Mucosa of stomach (tissue), 1 donor: ENCODE data around the gene HDAC10.
A peak's percentile ranks its signal among the peaks of the same experiment; 100 is the strongest.
"Not testable (repeated sequence)": the region's sequence is repeated elsewhere in the genome, so short reads cannot be mapped to it uniquely, and the experiment has no call there.

Experiments used
- H3K27me3 ChIP-seq: one replicate; pipeline ENCODE4 v1.7.0; 2013; ENCODE audit warnings: mild to moderate bottlenecking, low read length; ENCODE audit not compliant: control insufficient read depth, insufficient read depth
- H3K36me3 ChIP-seq: one replicate; pipeline ENCODE4 v1.7.0; 2013; ENCODE audit warnings: low read length; ENCODE audit not compliant: control insufficient read depth, insufficient read depth
- H3K4me1 ChIP-seq: one replicate; pipeline ENCODE4 v1.7.0; 2013; ENCODE audit warnings: mild to moderate bottlenecking, low read length; ENCODE audit not compliant: control insufficient read depth, insufficient read depth
- H3K4me3 ChIP-seq: one replicate; pipeline ENCODE4 v1.7.0; 2013; ENCODE audit warnings: low read length
- H3K9ac ChIP-seq: one replicate; pipeline ENCODE4 v1.7.0; 2013; ENCODE audit warnings: mild to moderate bottlenecking, low read length, moderate library complexity
- H3K9me3 ChIP-seq: one replicate; pipeline ENCODE4 v1.7.0; 2013; ENCODE audit warnings: mild to moderate bottlenecking, low read length, moderate library complexity; ENCODE audit not compliant: control insufficient read depth
- donor health status: Pancreatic carcinoma.

HDAC10 gene

DNA sequence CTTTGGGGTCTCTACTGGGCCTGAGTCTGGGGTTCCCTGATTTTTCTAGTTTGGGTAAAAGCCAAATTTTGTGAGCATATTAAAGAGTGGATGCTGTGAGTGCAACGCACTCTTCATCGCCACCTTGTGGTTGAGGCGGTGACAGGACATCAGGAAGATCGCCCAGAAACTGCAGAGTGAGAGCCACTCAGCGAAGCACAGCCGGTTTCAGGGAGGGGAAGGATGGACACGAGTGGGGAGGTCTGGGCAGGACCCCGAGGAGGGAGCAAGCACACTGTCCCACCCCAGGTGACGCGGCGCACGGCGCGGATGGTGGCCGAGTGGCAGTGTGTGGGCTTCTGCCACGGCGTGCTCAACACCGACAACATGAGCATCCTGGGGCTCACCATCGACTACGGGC, 41.2 kb downstream of the HDAC10 start:
- Histone ChIP-seq H3K27me3 (no peaks in the 10 kb centered on the region), H3K4me3 (no peak overlapping the region), H3K9me3 (no peaks in the 10 kb centered on the region), H3K36me3 (peaks cover 16% of the 10 kb centered on the region), H3K9ac (no peak overlapping the region), H3K4me1 (no peaks in the 10 kb centered on the region)

DNA sequence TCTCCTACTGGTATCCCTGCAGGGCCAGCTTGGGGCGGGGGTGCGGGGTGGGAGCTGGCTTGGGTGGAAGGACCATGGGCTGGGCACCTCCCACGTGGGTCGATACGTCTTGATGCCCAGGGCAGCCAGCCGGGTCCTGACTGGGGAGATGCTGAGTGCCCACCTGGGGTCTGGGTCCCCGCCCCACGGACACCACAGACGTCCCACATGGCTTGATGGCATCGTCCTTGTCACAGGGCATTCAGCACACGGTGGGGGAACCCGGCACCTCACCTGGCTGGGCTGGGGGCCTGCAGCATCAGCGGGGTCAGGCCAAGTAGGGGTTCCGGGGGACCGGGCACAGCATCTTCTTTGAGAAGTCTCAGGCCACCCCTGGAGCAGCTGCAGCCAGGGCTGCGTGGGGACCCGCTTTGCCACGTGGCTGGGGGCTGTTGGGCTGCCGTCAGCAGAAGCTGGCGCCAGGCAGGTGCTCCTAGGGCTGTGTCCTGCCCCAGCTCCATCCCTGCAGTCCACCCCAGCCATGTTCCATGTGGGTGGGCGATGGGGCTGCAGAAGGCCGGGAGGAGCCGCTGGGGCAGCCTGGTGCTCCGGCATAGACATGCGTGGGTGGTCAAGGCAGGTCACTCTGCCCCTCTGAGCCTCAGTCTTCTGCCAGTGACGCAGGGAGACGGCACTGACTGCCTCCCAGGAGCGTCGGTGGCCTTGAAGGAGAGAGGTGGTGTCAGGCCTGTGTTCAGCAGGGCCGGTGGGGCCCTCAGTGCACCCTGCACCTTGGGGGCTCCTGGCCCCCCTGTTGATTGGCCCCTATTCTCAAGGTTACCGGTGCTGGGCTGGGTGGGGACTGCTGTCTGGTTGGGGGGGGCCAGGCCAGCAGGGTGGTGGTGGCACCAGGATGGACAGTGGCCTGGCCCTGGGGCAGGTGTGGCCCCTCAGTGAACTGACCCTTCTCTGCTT, 41.8 kb downstream of the HDAC10 start:
- Histone ChIP-seq H3K9ac (no peak overlapping the region), H3K9me3 (no peaks in the 10 kb centered on the region), H3K27me3 (no peaks in the 10 kb centered on the region), H3K4me1 (no peaks in the 10 kb centered on the region), H3K4me3 (no peak overlapping the region), H3K36me3 (peaks cover 16% of the 10 kb centered on the region)

DNA sequence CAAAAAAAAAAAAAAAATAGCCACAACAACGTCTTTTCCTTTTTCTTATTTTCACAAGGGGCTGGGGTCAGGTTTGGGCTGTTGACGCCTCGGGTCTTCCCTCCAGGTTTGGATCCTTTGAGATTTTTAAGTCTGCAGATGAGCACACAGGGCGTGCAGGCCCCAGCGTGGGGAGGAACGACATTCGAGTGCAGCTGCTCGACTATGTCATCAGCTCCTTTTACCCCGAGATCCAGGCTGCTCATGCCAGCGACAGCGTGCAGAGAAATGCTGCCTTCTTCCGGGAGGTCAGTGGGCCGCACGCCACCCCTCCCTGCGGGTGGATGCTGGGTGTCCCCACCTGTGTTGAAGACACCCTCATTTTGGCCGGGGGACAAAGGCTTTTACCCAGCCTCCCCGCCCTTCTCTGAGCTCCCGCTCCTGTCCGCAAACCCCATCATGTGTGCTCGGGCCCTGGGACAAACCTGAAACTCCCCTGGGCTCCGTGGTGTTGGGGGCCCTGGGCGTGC, 42.6 kb downstream of the HDAC10 start:
- Histone ChIP-seq H3K27me3 (no peaks in the 10 kb centered on the region), H3K4me3 (no peak overlapping the region), H3K9ac (no peak overlapping the region), H3K36me3 (peaks cover 16% of the 10 kb centered on the region), H3K4me1 (no peaks in the 10 kb centered on the region), H3K9me3 (no peaks in the 10 kb centered on the region)

DNA sequence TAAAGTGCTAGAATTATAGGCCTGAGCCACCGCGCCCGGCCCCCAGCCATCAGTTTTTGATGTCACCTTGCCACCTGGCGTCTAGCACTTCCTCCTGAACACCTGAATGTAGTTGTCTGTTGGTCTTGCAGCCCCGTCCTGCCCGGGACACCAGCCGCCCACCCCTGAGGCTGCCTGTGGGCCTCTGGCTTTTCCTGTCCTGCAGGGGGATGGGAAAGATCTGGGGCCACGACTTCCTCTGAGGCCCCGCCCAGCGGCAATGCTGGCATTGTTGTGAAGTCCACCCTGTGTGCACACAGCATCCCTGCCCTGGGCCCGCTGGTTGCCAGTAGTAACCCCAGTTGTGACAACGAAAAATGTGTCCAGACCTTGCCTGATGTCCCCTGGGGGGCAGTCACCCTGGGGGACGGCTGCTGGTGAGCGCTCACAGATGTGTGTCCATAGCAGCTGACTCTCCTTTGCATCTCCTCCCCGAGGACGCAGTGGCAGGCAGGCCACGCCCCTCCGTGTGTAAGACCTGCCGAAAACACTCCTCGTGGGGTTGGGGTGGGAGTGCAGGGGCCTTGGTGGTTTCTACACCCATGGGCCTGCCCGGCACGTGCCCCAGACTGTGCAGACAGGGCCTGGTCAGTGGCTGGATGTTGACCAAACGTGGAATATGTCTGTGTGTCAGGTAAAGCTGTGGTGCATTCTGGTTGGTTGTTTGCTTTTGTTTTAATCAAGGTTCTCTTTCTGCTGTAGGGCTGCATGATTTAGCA, 43.5 kb downstream of the HDAC10 start:
- no peaks in the 10 kb centered on the region for H3K27me3 ChIP-seq
- no peak overlapping the region for H3K9ac ChIP-seq
- no peak overlapping the region for H3K4me3 ChIP-seq
- peaks cover 16% of the 10 kb centered on the region for H3K36me3 ChIP-seq
- no peaks in the 10 kb centered on the region for H3K9me3 ChIP-seq
- H3K4me1 ChIP-seq = no peaks in the 10 kb centered on the region

DNA sequence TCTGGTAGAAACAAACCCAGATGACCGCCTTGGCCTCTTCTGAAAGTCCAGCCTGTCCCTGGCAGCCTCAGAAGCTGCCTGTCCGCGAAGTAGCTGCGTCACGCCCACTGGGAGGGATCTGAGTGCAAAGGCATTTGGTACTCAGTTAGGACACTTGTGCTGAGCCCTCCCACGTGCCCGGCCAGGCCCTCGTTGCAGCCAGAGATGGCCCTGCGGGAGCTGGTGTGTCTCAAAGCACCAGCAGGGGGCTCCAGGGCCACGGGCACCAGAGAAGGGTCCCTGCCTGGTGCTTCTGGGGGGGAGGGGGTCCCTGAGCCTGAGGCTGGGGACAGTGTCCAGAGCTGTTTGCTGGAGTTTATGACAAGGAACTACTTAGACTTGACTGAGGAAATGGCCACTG, 44.5 kb downstream of the HDAC10 start:
- peaks cover 7% of the 10 kb centered on the region for H3K4me1 ChIP-seq
- H3K27me3 ChIP-seq = no peaks in the 10 kb centered on the region
- peaks cover 16% of the 10 kb centered on the region for H3K36me3 ChIP-seq
- H3K9me3 ChIP-seq = no peaks in the 10 kb centered on the region
- no peak overlapping the region for H3K9ac ChIP-seq
- H3K4me3 ChIP-seq = no peak overlapping the region

DNA sequence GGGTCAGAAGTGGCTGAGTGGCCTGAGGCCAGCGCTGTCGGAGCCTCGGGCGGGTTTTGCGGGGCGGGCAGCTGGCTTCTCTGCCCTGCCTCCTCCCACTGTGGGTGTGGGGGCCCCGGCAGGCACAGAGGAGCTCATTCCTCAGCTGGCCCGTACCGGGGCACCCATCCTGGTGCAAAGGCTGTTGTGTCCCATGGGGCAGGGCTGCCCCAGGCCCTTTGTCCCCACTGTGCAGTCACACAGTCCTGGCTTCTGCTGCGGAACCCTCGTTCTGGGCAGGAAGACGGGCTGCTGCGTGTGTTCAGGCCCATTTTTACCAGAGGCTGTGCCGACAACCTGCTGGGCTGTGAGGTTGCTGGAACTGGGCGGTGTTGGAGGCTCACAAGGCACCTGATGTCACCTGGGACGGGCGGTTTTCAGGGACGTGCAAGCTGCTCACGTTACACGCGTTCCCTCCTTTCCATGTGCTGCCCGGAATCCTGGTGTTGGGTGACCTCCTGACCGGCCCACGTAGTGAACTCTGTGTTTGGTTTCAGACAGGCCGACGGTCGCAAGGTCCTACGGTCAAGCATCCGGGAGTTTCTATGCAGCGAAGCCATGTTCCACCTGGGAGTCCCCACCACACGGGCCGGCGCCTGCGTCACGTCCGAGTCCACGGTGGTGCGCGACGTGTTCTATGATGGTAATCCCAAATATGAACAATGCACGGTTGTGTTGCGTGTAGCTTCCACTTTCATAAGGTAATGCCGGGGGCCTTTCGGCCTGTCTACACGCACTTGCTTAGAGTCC, 45.1 kb downstream of the HDAC10 start:
- H3K36me3 ChIP-seq = peaks cover 13% of the 10 kb centered on the region
- no peaks in the 10 kb centered on the region for H3K27me3 ChIP-seq
- H3K9me3 ChIP-seq = no peaks in the 10 kb centered on the region
- H3K4me3 ChIP-seq = no peak overlapping the region
- peaks cover 7% of the 10 kb centered on the region for H3K4me1 ChIP-seq
- no peak overlapping the region for H3K9ac ChIP-seq

DNA sequence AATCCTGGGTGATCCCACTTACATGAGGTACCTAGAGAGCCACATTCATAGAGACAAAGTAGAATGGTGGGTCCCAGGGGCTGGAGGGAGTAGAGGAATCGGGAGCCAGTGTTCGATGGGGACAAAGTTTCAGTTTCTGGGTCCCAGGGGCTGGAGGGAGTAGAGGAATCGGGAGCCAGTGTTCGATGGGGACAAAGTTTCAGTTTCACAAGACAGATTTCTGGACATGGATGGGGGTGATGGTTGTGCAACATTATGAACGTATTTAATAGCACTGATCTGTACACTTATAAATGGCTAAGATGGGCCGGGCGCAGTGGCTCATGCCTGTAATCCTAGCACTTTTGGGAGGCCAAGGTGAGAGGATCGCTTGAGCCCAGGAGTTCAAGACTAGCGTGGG, 46.1 kb downstream of the HDAC10 start:
- H3K9me3 ChIP-seq, H3K36me3 ChIP-seq, H3K27me3 ChIP-seq, H3K4me1 ChIP-seq, H3K4me3 ChIP-seq, H3K9ac ChIP-seq: not testable (repeated sequence)

DNA sequence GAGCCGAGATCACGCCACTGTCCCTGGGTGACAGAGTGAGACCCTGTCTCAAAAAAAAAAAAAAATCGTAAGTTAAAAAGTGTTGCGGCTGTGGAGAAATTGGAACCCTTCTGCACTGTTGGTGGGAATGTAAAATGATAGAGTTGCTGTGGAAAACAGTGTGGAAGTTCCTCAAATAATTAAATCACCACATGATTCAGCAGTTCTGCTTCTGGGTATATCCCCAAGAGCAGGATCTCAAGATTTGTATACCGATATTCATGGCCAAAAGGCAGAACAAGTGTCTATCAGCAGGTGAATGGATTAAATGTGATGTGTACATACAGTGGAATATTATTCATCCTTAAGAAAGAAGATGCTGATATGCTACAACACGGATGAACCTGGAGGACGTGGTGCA, 46.5 kb downstream of the HDAC10 start:
- Histone ChIP-seq H3K36me3 (peaks cover 9% of the 10 kb centered on the region), H3K9ac (no peak overlapping the region), H3K4me3 (no peak overlapping the region), H3K4me1 (peaks cover 14% of the 10 kb centered on the region), H3K9me3 (no peaks in the 10 kb centered on the region), H3K27me3 (no peaks in the 10 kb centered on the region)

DNA sequence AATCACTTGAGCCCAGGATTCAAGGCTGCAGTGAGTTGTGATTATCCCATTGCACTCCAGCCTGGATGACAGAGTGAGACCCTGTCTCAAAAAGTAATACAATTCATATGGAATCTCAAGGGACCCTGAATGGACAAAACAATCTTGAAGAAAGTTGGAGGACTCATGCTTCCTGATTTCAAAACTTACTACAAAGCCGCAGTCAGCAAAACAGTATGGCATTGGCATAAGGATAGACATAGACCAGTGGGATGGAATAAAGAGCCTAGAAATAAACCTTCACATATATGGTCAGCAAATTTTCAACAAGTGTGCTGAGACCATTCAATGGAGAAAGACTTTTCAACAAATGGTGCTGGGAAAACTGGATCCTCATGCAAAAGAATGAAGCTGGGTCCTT, 47.8 kb downstream of the HDAC10 start:
- H3K27me3 ChIP-seq = no peaks in the 10 kb centered on the region
- peaks cover 14% of the 10 kb centered on the region for H3K4me1 ChIP-seq
- no peak overlapping the region for H3K4me3 ChIP-seq
- H3K36me3 ChIP-seq = peaks cover 9% of the 10 kb centered on the region
- no peak overlapping the region for H3K9ac ChIP-seq
- H3K9me3 ChIP-seq = no peaks in the 10 kb centered on the region

DNA sequence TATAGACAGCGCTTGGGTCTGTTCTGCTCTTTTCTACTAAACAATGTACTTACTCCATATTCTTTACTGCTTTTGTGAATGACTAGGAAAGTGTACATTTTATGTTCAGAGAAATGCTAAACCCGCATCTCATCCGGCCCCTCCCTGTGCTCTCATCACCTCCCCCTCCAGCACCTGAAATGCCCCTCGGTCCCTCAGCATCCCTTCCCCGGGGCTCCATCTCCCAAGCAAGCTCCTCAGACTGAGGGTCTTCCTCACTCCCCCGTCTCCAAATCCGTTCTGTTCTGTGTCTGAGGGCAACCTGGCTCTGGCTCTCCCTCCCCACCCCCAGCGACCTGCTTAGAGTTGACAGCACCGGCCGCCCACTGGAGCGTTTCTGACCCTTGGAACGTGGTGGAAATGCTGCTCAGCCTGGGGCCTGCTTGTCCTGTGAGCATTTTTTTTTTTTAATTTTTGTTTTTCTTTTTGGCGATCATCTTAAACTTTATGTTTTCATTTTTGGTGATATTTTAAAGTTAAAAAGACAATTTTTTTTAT, 48.9 kb downstream of the HDAC10 start:
- H3K4me1 ChIP-seq = peaks cover 14% of the 10 kb centered on the region
- H3K9ac ChIP-seq = peak overlapping the region; percentile 70
- H3K9me3 ChIP-seq = no peaks in the 10 kb centered on the region
- H3K27me3 ChIP-seq = no peaks in the 10 kb centered on the region
- peaks cover 9% of the 10 kb centered on the region for H3K36me3 ChIP-seq
- peak overlapping the region; percentile 43 for H3K4me3 ChIP-seq

DNA sequence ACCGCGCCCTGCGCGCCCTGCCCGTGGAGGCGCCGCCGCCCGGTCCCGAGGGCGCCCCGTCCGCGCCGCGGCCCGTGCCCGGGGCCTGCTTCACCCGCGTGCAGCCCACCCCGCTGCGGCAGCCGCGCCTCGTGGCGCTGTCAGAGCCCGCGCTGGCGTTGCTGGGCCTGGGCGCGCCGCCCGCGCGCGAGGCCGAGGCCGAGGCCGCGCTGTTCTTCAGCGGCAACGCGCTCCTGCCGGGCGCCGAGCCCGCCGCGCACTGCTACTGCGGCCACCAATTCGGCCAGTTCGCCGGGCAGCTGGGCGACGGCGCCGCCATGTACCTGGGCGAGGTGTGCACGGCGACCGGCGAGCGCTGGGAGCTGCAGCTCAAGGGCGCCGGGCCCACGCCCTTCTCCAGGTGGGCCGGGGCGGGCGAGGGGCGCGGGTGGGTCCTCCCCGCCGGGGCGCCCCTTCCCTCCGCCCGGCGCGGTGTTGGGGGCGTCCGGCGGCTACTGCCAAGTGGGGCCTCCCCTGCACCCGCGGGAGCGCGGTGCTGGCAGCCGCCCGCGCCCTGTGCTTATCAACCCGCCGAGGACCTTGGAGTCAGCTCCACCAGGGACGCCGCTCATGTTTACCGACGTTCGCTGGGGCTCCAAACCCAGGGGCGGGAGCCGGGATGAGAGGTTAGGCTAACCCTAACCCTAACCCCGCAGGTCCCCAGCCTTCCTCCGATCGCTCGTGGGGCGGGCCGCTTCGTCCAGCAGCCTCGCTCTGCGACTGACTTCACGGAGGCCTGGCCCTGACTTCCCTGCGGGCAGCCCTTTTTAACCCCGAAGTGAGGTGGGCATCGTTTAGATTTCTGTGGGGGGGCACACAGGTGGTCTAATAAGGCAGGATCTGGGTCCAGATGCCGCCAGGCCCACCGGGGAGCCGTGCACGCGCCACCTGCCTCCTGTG, 49.6 kb downstream of the HDAC10 start:
- peak overlapping the region; percentile 43 for H3K4me3 ChIP-seq
- H3K9me3 ChIP-seq = no peaks in the 10 kb centered on the region
- H3K9ac ChIP-seq = peak overlapping the region; percentile 70
- peaks cover 14% of the 10 kb centered on the region for H3K4me1 ChIP-seq
- H3K27me3 ChIP-seq = no peaks in the 10 kb centered on the region
- peaks cover 7% of the 10 kb centered on the region for H3K36me3 ChIP-seq
